Spleen (tissue), 7 donors: ENCODE measurements around the gene ABCC2.
"Not testable (repeated sequence)": the region's sequence is repeated elsewhere in the genome, so short reads cannot be mapped to it uniquely, and the experiment has no call there.

Experiments used
- POLR2A ChIP-seq, 3 donors: fragments of 450-650 bp; IDR thresholded peaks; one replicate each; pipeline ENCODE4 v1.5.1; 2017; ENCODE audit warnings: antibody characterized with exemption in 3 of 3, mild to moderate bottlenecking in 1 of 3
- POLR2AphosphoS5 ChIP-seq, 3 donors: sonication (generic); formaldehyde crosslinking; IDR thresholded peaks; one replicate each; pipeline ENCODE4 v1.5.1; 2017; ENCODE audit warnings: antibody characterized with exemption in 3 of 3
- TF ChIP-seq, protein P1 (sequence below), 11 experiments: fragments of 200-600 bp in 7 of 11; fragments of 450-650 bp in 4 of 11; sonication (generic) in 4 of 11; IDR thresholded peaks in 8 of 11; conservative IDR thresholded peaks in 3 of 11; 1 replicate in 7 of 11; 2 replicates in 4 of 11; pipeline versions ENCODE4 v1.4.0 to v1.8.0; 2016 to 2021; ENCODE audit warnings: antibody characterized with exemption in 11 of 11, inconsistent platforms in 4 of 11, mild to moderate bottlenecking in 1 of 11
- donor health status: DM: no; HTN: no; CAD: no; lungs with moderate emphysema.
- donor health status: DM: no; HTN: no; CAD: no.
- donor health status: DM: no; HTN: no; CAD: no.

DNA sequence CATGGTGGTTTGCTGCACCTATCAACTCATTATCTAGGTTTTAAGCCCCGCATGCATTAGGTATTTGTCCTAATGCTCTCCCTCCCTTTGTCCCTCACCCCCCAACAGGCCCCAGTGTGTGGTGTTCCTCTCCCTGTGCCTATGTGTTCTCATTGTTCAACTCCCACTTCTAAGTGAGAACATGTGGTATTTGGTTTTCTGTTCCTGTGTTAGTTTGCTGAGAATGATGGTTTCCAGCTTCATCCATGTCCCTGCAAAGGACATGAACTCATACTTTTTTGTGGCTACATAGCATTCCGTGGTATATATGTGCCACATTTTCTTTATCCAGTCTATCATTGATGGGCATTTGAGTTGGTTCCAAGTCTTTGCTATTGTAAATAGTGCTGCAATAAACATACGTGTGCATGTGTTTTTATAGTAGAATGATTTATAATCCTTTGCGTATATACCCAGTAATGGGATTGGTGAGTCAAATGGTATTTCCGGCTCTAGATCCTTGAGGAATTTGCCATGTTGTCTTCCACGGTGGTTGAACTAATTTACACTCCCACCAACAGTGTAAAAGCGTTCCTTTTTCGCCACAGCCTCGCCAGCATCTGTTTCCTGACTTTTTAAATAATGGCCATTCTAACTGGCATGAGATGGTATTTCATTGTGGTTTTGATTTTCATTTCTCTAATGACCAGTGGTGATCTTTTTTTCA, 81.2 kb downstream of the ABCC2 start:
- TF ChIP-seq POLR2AphosphoS5, POLR2A (IDR thresholded peaks at IDR 0.05): not testable (repeated sequence)
- TF ChIP-seq, protein P1, sequence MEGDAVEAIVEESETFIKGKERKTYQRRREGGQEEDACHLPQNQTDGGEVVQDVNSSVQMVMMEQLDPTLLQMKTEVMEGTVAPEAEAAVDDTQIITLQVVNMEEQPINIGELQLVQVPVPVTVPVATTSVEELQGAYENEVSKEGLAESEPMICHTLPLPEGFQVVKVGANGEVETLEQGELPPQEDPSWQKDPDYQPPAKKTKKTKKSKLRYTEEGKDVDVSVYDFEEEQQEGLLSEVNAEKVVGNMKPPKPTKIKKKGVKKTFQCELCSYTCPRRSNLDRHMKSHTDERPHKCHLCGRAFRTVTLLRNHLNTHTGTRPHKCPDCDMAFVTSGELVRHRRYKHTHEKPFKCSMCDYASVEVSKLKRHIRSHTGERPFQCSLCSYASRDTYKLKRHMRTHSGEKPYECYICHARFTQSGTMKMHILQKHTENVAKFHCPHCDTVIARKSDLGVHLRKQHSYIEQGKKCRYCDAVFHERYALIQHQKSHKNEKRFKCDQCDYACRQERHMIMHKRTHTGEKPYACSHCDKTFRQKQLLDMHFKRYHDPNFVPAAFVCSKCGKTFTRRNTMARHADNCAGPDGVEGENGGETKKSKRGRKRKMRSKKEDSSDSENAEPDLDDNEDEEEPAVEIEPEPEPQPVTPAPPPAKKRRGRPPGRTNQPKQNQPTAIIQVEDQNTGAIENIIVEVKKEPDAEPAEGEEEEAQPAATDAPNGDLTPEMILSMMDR (IDR thresholded peaks at IDR 0.05 in 8 of 11, conservative IDR thresholded peaks at IDR 0.05 in 3 of 11), result not testable (repeated sequence)
